WTC11 (cell line): ENCODE measurements around the gene NUDCD3. TPM values are rescaled to one million over a fixed set of nuclear protein-coding genes. Genes with fewer than 3 reads are reported as not detected.

Experiments used
- ATAC-seq: fragments of 200-7000 bp; cut with Tn5 transposase; 2 replicates; pipeline ENCODE4 v1.10.0; 2021; ENCODE audit warnings: mild to moderate bottlenecking, moderate library complexity
- CTCF ChIA-PET: fragments of 300-600 bp; sonication (Branson Sonifier 250); formaldehyde crosslinking; loops from one replicate; lab custom pipeline; 2021; ENCODE audit warnings: antibody characterized with exemption; lab: Charles Lee
- POLR2A ChIA-PET: fragments of 350-600 bp; sonication (Branson Sonifier 250); formaldehyde crosslinking; loops from one replicate; lab custom pipeline; 2021; ENCODE audit warnings: antibody characterized with exemption; lab: Charles Lee
- DNase-seq: peaks from one replicate; pipeline ENCODE4 v3.0.0; 2021; ENCODE audit warnings: low spot score
- H3K27ac Mint-ChIP-seq: 2 replicates; pipeline ENCODE4 v1.8.0; 2021; ENCODE audit warnings: mixed read lengths
- H3K27me3 Mint-ChIP-seq: 2 replicates; pipeline ENCODE4 v1.8.0; 2021; ENCODE audit warnings: low read depth, mild to moderate bottlenecking, moderate library complexity, mixed read lengths
- H3K36me3 Mint-ChIP-seq: 2 replicates; pipeline ENCODE4 v1.8.0; 2021; ENCODE audit warnings: mixed read lengths
- H3K4me1 Mint-ChIP-seq: 2 replicates; pipeline ENCODE4 v1.8.0; 2022; ENCODE audit warnings: mixed read lengths
- H3K4me3 Mint-ChIP-seq: 2 replicates; pipeline ENCODE4 v1.8.0; 2021; ENCODE audit warnings: mild to moderate bottlenecking, moderate library complexity, mixed read lengths
- H3K9me3 Mint-ChIP-seq: 2 replicates; pipeline ENCODE4 v1.8.0; 2021; ENCODE audit warnings: mixed read lengths
- FOXJ3 ChIP-seq: sonication (generic); formaldehyde crosslinking; IDR thresholded peaks from 2 replicates; pipeline ENCODE4 v1.9.0; 2021; ENCODE audit warnings: missing genetic modification reagents, mild to moderate bottlenecking, borderline replicate concordance
- GABPB1 ChIP-seq: sonication (generic); formaldehyde crosslinking; IDR thresholded peaks from 2 replicates; pipeline ENCODE4 v1.8.1; 2023; ENCODE audit warnings: mild to moderate bottlenecking, missing genetic modification reagents
- GRHL2 ChIP-seq: fragments of 250-450 bp; sonication (Bioruptor Pico); IDR thresholded peaks from 2 replicates; pipeline ENCODE4 v1.8.0; 2022; ENCODE audit warnings: mild to moderate bottlenecking, moderate library complexity; ENCODE audit not compliant: insufficient replicate concordance, severe bottlenecking
- HMGA2 ChIP-seq: fragments of 250-450 bp; sonication (Bioruptor Pico); IDR thresholded peaks from 2 replicates; pipeline ENCODE4 v1.4.0; 2021; ENCODE audit warnings: mild to moderate bottlenecking, moderate library complexity
- IRF2 ChIP-seq: sonication (generic); formaldehyde crosslinking; IDR thresholded peaks from 2 replicates; pipeline ENCODE4 v1.8.0; 2022; ENCODE audit warnings: low read depth, missing genetic modification reagents, borderline replicate concordance
- JUN ChIP-seq: sonication (generic); formaldehyde crosslinking; IDR thresholded peaks from 2 replicates; pipeline ENCODE4 v1.8.0; 2023; ENCODE audit warnings: mild to moderate bottlenecking, missing genetic modification reagents
- MYBL2 ChIP-seq: sonication (generic); formaldehyde crosslinking; IDR thresholded peaks from 2 replicates; pipeline ENCODE4 v1.8.1; 2023; ENCODE audit warnings: mild to moderate bottlenecking, moderate library complexity, missing genetic modification reagents
- RELA ChIP-seq: sonication (generic); formaldehyde crosslinking; IDR thresholded peaks from 2 replicates; pipeline ENCODE4 v1.8.1; 2022; ENCODE audit warnings: missing genetic modification reagents, mild to moderate bottlenecking, borderline replicate concordance
- TCF7 ChIP-seq: sonication (generic); formaldehyde crosslinking; IDR thresholded peaks from 2 replicates; pipeline ENCODE4 v1.8.0; 2022; ENCODE audit warnings: mild to moderate bottlenecking, low read depth, missing genetic modification reagents, moderate library complexity
- TP53 ChIP-seq: sonication (generic); formaldehyde crosslinking; IDR thresholded peaks from 2 replicates; pipeline ENCODE4 v1.8.1; 2023; ENCODE audit warnings: mild to moderate bottlenecking, missing genetic modification reagents
- ZNF138 ChIP-seq: sonication (generic); formaldehyde crosslinking; conservative IDR thresholded peaks from 2 replicates; pipeline ENCODE4 v1.8.1; 2022; ENCODE audit warnings: mild to moderate bottlenecking, moderate library complexity, missing genetic modification reagents
- ZNF423 ChIP-seq: fragments of 250-450 bp; sonication (Bioruptor Pico); IDR thresholded peaks from 2 replicates; pipeline ENCODE4 v2.1.2; 2022; ENCODE audit warnings: mild to moderate bottlenecking, moderate library complexity
- total RNA-seq: library from RNA; stranded (reverse); gene quantifications from 3 replicates; pipeline ENCODE4 v1.2.3, GENCODE V29; 2021
- TF ChIP-seq, protein P1 (sequence below): fragments of 250-450 bp; sonication (Bioruptor Pico); IDR thresholded peaks from 2 replicates; pipeline ENCODE4 v2.1.2; 2022; ENCODE audit warnings: mild to moderate bottlenecking, moderate library complexity
- TF ChIP-seq, protein P2 (sequence below): sonication (generic); formaldehyde crosslinking; IDR thresholded peaks from 2 replicates; pipeline ENCODE4 v1.8.1; 2023; ENCODE audit warnings: mild to moderate bottlenecking, missing genetic modification reagents, moderate library complexity
- TF ChIP-seq, protein P3 (sequence below): fragments of 200-600 bp; IDR thresholded peaks from 2 replicates; pipeline ENCODE4 v1.8.0; 2022; ENCODE audit warnings: antibody characterized with exemption
- TF ChIP-seq, protein P4 (sequence below): sonication (generic); formaldehyde crosslinking; IDR thresholded peaks from 2 replicates; pipeline ENCODE4 v1.8.1; 2022; ENCODE audit warnings: low read depth, missing genetic modification reagents, borderline replicate concordance
- TF ChIP-seq, protein P5 (sequence below): sonication (generic); formaldehyde crosslinking; IDR thresholded peaks from 2 replicates; pipeline ENCODE4 v1.8.0; 2022; ENCODE audit warnings: mild to moderate bottlenecking, missing genetic modification reagents
- TF ChIP-seq, protein P6 (sequence below): sonication (generic); formaldehyde crosslinking; conservative IDR thresholded peaks from 2 replicates; pipeline ENCODE4 v1.8.1; 2023; ENCODE audit warnings: mild to moderate bottlenecking, low read depth, missing genetic modification reagents, moderate library complexity
- TF ChIP-seq, protein P7 (sequence below): sonication (generic); formaldehyde crosslinking; IDR thresholded peaks from 2 replicates; pipeline ENCODE4 v1.8.1; 2023; ENCODE audit warnings: mild to moderate bottlenecking, missing genetic modification reagents

The NUDCD3 gene
- total RNA-seq, 1 experiment from 2014 or later = 71.8 TPM

DNA sequence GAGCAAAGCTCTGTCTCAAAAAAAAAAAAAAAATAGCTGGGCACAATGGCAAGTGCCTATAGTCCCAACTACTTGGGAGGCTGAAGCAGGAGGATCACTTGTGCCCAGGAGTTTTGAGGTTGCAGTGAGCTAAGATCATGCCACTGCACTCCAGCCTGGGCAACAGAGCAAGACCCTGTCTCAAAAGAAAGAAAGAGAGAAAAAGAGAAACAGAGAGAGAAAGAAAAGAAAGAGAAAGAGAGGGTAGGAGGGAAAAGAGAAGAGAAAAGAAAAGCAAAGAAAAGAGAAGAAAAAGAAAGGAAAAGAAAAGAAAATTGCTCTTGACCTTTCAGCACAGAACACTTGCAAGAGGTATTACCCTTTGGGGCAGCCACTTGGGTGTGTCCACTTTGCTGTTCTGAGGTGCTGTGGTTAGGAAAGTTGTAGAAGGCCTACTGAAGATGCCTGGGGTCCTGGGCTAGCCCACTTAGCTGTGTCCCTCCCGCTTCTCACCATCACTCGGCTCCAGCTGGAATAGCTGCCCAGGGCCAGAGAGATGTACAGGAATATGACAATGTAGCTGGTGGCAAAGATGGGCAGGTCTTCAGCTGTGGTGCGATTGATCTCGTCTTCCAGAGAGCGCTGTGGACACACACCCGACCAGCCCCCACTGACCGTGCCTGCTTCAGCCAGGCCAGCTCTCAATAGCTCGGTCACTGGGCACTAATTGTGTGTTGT is 45.0 kb upstream of the NUDCD3 start (continued):
- TF ChIP-seq IRF2 (CRISPR knock-in tag) = no peak
- TF ChIP-seq JUN (CRISPR knock-in tag) = no peak

DNA sequence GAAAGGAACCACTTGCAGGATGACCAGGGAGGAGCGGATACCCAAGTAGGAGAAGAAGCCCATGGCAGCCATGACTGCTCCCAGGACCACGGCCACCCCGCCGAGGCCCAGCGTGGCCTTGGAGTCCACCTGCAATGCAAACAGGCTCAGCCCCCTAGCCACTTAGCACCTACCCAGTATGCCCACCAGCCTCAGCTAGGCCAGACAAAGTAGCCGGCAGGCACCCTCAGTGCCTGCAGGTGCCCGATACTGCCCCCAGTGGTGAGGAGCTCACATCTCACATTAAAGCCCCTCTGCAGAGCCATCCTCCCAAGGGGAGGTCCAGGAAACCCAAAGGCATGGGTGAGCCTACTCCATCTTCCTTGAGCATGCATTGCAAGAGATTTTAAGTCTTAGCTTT is 44.0 kb upstream of the NUDCD3 start:
- DNase-seq = peak; percentile 79
- Mint-ChIP-seq H3K36me3 (no peaks in the 10 kb centered on the region), H3K4me1 (no peaks in the 10 kb centered on the region), H3K9me3 (no peaks in the 10 kb centered on the region), H3K27ac (no peak overlapping the region), H3K27me3 (no peaks in the 10 kb centered on the region; the same call in 1 of the 2 replicates), H3K4me3 (no peak overlapping the region)
- POLR2A ChIA-PET = interaction anchor here (1.0 kb wide), 1 partner anchor 39 kb away, joined by 3 read pairs; the partner anchor contains the start of gene DDX56
- peak; percentile 99 for ATAC-seq
- CTCF ChIA-PET = interaction anchor here (0.6 to 1.7 kb wide), 51 partner anchors 8 to 490 kb away, joined by 3 to 32 read pairs (median 4); partner anchors contain the start of genes DBNL, DDX56, NUDCD3 and TMED4
- TF ChIP-seq, protein P1, sequence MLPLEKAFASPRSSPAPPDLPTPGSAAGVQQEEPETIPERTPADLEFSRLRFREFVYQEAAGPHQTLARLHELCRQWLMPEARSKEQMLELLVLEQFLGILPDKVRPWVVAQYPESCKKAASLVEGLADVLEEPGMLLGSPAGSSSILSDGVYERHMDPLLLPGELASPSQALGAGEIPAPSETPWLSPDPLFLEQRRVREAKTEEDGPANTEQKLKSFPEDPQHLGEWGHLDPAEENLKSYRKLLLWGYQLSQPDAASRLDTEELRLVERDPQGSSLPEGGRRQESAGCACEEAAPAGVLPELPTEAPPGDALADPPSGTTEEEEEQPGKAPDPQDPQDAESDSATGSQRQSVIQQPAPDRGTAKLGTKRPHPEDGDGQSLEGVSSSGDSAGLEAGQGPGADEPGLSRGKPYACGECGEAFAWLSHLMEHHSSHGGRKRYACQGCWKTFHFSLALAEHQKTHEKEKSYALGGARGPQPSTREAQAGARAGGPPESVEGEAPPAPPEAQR (CRISPR knock-in tag) = no peak
- TF ChIP-seq, protein P2, sequence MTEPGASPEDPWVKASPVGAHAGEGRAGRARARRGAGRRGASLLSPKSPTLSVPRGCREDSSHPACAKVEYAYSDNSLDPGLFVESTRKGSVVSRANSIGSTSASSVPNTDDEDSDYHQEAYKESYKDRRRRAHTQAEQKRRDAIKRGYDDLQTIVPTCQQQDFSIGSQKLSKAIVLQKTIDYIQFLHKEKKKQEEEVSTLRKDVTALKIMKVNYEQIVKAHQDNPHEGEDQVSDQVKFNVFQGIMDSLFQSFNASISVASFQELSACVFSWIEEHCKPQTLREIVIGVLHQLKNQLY (CRISPR knock-in tag) = no peak
- TF ChIP-seq MYBL2 (CRISPR knock-in tag) (no peak), GRHL2 (CRISPR knock-in tag) (no peak), ZNF423 (peak; percentile 14; the same call in 1 of the 2 replicates), JUN (CRISPR knock-in tag) (no peak)
- TF ChIP-seq, protein P3, sequence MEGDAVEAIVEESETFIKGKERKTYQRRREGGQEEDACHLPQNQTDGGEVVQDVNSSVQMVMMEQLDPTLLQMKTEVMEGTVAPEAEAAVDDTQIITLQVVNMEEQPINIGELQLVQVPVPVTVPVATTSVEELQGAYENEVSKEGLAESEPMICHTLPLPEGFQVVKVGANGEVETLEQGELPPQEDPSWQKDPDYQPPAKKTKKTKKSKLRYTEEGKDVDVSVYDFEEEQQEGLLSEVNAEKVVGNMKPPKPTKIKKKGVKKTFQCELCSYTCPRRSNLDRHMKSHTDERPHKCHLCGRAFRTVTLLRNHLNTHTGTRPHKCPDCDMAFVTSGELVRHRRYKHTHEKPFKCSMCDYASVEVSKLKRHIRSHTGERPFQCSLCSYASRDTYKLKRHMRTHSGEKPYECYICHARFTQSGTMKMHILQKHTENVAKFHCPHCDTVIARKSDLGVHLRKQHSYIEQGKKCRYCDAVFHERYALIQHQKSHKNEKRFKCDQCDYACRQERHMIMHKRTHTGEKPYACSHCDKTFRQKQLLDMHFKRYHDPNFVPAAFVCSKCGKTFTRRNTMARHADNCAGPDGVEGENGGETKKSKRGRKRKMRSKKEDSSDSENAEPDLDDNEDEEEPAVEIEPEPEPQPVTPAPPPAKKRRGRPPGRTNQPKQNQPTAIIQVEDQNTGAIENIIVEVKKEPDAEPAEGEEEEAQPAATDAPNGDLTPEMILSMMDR = peak; percentile 75

DNA sequence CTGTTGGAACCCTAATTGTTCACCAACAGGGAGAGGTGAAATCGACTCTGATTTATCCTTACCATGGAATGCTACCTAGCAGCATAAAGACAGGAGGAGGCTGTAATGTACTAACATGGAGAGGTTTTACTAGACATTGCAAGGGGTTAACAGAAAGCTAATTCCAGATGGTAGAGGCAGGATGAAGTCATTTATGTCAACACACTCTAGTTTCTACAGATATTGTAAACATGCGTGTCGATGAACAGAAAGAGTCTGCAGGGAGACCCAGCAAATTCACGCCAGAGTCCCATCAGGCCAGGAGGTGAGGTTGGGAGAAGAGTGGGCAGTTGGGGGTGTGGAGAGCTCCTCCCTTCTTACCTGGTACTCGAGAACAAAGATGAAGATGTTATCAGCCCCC is 43.6 kb upstream of the NUDCD3 start:
- DNase-seq (no peak), ATAC-seq (no peak)
- Mint-ChIP-seq H3K4me1 (no peaks in the 10 kb centered on the region), H3K27ac (no peak overlapping the region), H3K4me3 (no peak overlapping the region), H3K36me3 (no peaks in the 10 kb centered on the region), H3K27me3 (no peaks in the 10 kb centered on the region; the same call in 1 of the 2 replicates), H3K9me3 (no peaks in the 10 kb centered on the region)
- POLR2A ChIA-PET = interaction anchor here (1.0 kb wide), 1 partner anchor 40 kb away, joined by 3 read pairs; the partner anchor contains the start of gene DDX56
- CTCF ChIA-PET = interaction anchor here (0.6 to 1.7 kb wide), 49 partner anchors 8 to 428 kb away, joined by 3 to 32 read pairs (median 4); partner anchors contain the start of genes DDX56, NUDCD3 and TMED4
- TF ChIP-seq, protein P4, sequence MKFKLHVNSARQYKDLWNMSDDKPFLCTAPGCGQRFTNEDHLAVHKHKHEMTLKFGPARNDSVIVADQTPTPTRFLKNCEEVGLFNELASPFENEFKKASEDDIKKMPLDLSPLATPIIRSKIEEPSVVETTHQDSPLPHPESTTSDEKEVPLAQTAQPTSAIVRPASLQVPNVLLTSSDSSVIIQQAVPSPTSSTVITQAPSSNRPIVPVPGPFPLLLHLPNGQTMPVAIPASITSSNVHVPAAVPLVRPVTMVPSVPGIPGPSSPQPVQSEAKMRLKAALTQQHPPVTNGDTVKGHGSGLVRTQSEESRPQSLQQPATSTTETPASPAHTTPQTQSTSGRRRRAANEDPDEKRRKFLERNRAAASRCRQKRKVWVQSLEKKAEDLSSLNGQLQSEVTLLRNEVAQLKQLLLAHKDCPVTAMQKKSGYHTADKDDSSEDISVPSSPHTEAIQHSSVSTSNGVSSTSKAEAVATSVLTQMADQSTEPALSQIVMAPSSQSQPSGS (CRISPR knock-in tag) = no peak
- TF ChIP-seq HMGA2 (CRISPR knock-in tag) (no peak), RELA (no peak), FOXJ3 (CRISPR knock-in tag) (no peak), ZNF138 (CRISPR knock-in tag) (no peak), TCF7 (no peak), TP53 (CRISPR knock-in tag) (no peak), GABPB1 (CRISPR knock-in tag) (no peak)
- TF ChIP-seq, protein P5, sequence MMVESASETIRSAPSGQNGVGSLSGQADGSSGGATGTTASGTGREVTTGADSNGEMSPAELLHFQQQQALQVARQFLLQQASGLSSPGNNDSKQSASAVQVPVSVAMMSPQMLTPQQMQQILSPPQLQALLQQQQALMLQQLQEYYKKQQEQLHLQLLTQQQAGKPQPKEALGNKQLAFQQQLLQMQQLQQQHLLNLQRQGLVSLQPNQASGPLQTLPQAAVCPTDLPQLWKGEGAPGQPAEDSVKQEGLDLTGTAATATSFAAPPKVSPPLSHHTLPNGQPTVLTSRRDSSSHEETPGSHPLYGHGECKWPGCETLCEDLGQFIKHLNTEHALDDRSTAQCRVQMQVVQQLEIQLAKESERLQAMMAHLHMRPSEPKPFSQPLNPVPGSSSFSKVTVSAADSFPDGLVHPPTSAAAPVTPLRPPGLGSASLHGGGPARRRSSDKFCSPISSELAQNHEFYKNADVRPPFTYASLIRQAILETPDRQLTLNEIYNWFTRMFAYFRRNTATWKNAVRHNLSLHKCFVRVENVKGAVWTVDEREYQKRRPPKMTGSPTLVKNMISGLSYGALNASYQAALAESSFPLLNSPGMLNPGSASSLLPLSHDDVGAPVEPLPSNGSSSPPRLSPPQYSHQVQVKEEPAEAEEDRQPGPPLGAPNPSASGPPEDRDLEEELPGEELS (CRISPR knock-in tag) = no peak
- TF ChIP-seq, protein P6, sequence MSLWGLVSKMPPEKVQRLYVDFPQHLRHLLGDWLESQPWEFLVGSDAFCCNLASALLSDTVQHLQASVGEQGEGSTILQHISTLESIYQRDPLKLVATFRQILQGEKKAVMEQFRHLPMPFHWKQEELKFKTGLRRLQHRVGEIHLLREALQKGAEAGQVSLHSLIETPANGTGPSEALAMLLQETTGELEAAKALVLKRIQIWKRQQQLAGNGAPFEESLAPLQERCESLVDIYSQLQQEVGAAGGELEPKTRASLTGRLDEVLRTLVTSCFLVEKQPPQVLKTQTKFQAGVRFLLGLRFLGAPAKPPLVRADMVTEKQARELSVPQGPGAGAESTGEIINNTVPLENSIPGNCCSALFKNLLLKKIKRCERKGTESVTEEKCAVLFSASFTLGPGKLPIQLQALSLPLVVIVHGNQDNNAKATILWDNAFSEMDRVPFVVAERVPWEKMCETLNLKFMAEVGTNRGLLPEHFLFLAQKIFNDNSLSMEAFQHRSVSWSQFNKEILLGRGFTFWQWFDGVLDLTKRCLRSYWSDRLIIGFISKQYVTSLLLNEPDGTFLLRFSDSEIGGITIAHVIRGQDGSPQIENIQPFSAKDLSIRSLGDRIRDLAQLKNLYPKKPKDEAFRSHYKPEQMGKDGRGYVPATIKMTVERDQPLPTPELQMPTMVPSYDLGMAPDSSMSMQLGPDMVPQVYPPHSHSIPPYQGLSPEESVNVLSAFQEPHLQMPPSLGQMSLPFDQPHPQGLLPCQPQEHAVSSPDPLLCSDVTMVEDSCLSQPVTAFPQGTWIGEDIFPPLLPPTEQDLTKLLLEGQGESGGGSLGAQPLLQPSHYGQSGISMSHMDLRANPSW (CRISPR knock-in tag) = no peak
- TF ChIP-seq, protein P7, sequence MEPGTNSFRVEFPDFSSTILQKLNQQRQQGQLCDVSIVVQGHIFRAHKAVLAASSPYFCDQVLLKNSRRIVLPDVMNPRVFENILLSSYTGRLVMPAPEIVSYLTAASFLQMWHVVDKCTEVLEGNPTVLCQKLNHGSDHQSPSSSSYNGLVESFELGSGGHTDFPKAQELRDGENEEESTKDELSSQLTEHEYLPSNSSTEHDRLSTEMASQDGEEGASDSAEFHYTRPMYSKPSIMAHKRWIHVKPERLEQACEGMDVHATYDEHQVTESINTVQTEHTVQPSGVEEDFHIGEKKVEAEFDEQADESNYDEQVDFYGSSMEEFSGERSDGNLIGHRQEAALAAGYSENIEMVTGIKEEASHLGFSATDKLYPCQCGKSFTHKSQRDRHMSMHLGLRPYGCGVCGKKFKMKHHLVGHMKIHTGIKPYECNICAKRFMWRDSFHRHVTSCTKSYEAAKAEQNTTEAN (CRISPR knock-in tag) = no peak
